SK-N-SH treated with all-trans-retinoic acid at 6 μM for 48 hours (cell line): ENCODE results near the gene AMFR.

Source experiments
- ATAC-seq: fragments of 200-7000 bp; cut with Tn5 transposase; 3 replicates; pipeline ENCODE4 v1.9.1; 2020; ENCODE audit warnings: mild to moderate bottlenecking, moderate library complexity
- BACH2 ChIP-seq: fragments of 250-450 bp; sonication (Bioruptor Pico); IDR thresholded peaks from 2 replicates; pipeline ENCODE4 v1.9.0; 2021; ENCODE audit warnings: mild to moderate bottlenecking, borderline replicate concordance
- CSDC2 ChIP-seq: fragments of 250-450 bp; sonication (Bioruptor Pico); IDR thresholded peaks from 2 replicates; pipeline ENCODE4 v1.5.0; 2020; ENCODE audit warnings: mild to moderate bottlenecking, moderate library complexity
- ESRRG ChIP-seq: fragments of 250-450 bp; sonication (Bioruptor Pico); IDR thresholded peaks from 2 replicates; pipeline ENCODE4 v1.6.1; 2021; ENCODE audit warnings: mild to moderate bottlenecking
- GLIS3 ChIP-seq: fragments of 250-450 bp; sonication (Bioruptor Pico); IDR thresholded peaks from 2 replicates; pipeline ENCODE4 v1.5.0; 2020; ENCODE audit warnings: mild to moderate bottlenecking, moderate library complexity
- ISL1 ChIP-seq: fragments of 250-450 bp; sonication (Bioruptor Pico); IDR thresholded peaks from 2 replicates; pipeline ENCODE4 v2.1.2; 2022; ENCODE audit warnings: mild to moderate bottlenecking, moderate library complexity
- PPARA ChIP-seq: fragments of 250-450 bp; sonication (Bioruptor Pico); IDR thresholded peaks from 2 replicates; pipeline ENCODE4 v1.5.0; 2020; ENCODE audit warnings: mild to moderate bottlenecking, borderline replicate concordance
- RARB ChIP-seq: fragments of 250-450 bp; sonication (Bioruptor Pico); IDR thresholded peaks from 2 replicates; pipeline ENCODE4 v1.8.0; 2021; ENCODE audit warnings: mild to moderate bottlenecking, moderate library complexity
- SNAI2 ChIP-seq: fragments of 250-450 bp; sonication (Bioruptor Pico); IDR thresholded peaks from 2 replicates; pipeline ENCODE4 v1.5.0; 2020; ENCODE audit warnings: mild to moderate bottlenecking, moderate library complexity
- TOX ChIP-seq: fragments of 250-450 bp; sonication (Bioruptor Pico); IDR thresholded peaks from 2 replicates; pipeline ENCODE4 v1.8.0; 2021; ENCODE audit warnings: mild to moderate bottlenecking, moderate library complexity, borderline replicate concordance
- ZC3H10 ChIP-seq: fragments of 250-450 bp; sonication (Bioruptor Pico); IDR thresholded peaks from 2 replicates; pipeline ENCODE4 v1.5.1; 2021; ENCODE audit warnings: mild to moderate bottlenecking, moderate library complexity
- ZFP3 ChIP-seq: fragments of 250-450 bp; sonication (Bioruptor Pico); IDR thresholded peaks from 2 replicates; pipeline ENCODE4 v1.5.0; 2020; ENCODE audit warnings: mild to moderate bottlenecking, moderate library complexity
- ZFP30 ChIP-seq: fragments of 450-650 bp; formaldehyde crosslinking; IDR thresholded peaks from 2 replicates; pipeline ENCODE4 v1.5.0; 2022; ENCODE audit warnings: mild to moderate bottlenecking, moderate library complexity
- ZNF70 ChIP-seq: fragments of 450-650 bp; formaldehyde crosslinking; IDR thresholded peaks from 2 replicates; pipeline ENCODE4 v1.5.0; 2020; ENCODE audit warnings: mild to moderate bottlenecking, moderate library complexity
- ZNF8 ChIP-seq: fragments of 450-650 bp; formaldehyde crosslinking; IDR thresholded peaks from 2 replicates; pipeline ENCODE4 v1.5.0; 2020; ENCODE audit warnings: mild to moderate bottlenecking, moderate library complexity
- TF ChIP-seq, protein P1 (sequence below): fragments of 250-450 bp; sonication (Bioruptor Pico); IDR thresholded peaks from 2 replicates; pipeline ENCODE4 v1.5.1; 2021; ENCODE audit warnings: mild to moderate bottlenecking, moderate library complexity
- TF ChIP-seq, protein P2 (sequence below): fragments of 250-450 bp; sonication (Bioruptor Pico); IDR thresholded peaks from 2 replicates; pipeline ENCODE4 v1.5.0; 2020; ENCODE audit warnings: mild to moderate bottlenecking, moderate library complexity
- TF ChIP-seq, protein P3 (sequence below): fragments of 250-450 bp; sonication (Bioruptor Pico); IDR thresholded peaks from 2 replicates; pipeline ENCODE4 v1.8.0; 2021; ENCODE audit warnings: low read depth, mild to moderate bottlenecking, moderate library complexity, borderline replicate concordance
- TF ChIP-seq, protein P4 (sequence below): fragments of 250-450 bp; sonication (Bioruptor Pico); IDR thresholded peaks from 2 replicates; pipeline ENCODE4 v1.8.0; 2020; ENCODE audit warnings: mild to moderate bottlenecking, moderate library complexity, borderline replicate concordance

Gene AMFR

DNA sequence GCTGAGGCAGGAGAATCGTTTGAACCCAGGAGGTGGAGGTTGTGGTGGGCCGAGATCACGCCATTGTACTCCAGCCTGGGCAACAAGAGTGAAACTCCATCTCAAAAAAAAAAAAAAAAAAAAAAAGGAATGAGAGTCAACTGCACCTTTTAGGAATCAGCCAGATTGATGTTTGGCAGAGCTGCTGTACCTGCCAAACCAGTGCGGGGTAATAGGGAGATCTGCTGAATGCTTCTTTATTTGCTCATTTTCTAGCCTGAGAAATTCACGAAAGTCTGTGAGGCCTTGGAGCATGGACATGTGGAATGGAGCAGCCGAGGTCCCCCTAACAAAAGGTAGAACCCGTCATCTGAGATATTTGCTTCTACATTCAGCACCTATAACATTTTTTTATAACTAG, 44.4 kb upstream of the AMFR start:
- no peak for ATAC-seq
- no peak for TF ChIP-seq CSDC2 (CRISPR knock-in tag)
- no peak for TF ChIP-seq PPARA (CRISPR knock-in tag)
- TF ChIP-seq SNAI2 (CRISPR knock-in tag): no peak
- TF ChIP-seq, protein P1, sequence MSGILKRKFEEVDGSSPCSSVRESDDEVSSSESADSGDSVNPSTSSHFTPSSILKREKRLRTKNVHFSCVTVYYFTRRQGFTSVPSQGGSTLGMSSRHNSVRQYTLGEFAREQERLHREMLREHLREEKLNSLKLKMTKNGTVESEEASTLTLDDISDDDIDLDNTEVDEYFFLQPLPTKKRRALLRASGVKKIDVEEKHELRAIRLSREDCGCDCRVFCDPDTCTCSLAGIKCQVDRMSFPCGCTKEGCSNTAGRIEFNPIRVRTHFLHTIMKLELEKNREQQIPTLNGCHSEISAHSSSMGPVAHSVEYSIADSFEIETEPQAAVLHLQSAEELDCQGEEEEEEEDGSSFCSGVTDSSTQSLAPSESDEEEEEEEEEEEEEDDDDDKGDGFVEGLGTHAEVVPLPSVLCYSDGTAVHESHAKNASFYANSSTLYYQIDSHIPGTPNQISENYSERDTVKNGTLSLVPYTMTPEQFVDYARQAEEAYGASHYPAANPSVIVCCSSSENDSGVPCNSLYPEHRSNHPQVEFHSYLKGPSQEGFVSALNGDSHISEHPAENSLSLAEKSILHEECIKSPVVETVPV (CRISPR knock-in tag): no peak
- TF ChIP-seq ESRRG (CRISPR knock-in tag): no peak
- no peak for TF ChIP-seq ZNF8
- no peak for TF ChIP-seq ZFP30
- TF ChIP-seq, protein P2, sequence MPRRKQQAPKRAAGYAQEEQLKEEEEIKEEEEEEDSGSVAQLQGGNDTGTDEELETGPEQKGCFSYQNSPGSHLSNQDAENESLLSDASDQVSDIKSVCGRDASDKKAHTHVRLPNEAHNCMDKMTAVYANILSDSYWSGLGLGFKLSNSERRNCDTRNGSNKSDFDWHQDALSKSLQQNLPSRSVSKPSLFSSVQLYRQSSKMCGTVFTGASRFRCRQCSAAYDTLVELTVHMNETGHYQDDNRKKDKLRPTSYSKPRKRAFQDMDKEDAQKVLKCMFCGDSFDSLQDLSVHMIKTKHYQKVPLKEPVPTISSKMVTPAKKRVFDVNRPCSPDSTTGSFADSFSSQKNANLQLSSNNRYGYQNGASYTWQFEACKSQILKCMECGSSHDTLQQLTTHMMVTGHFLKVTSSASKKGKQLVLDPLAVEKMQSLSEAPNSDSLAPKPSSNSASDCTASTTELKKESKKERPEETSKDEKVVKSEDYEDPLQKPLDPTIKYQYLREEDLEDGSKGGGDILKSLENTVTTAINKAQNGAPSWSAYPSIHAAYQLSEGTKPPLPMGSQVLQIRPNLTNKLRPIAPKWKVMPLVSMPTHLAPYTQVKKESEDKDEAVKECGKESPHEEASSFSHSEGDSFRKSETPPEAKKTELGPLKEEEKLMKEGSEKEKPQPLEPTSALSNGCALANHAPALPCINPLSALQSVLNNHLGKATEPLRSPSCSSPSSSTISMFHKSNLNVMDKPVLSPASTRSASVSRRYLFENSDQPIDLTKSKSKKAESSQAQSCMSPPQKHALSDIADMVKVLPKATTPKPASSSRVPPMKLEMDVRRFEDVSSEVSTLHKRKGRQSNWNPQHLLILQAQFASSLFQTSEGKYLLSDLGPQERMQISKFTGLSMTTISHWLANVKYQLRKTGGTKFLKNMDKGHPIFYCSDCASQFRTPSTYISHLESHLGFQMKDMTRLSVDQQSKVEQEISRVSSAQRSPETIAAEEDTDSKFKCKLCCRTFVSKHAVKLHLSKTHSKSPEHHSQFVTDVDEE: no peak
- TF ChIP-seq ZNF70 (CRISPR knock-in tag): no peak
- TF ChIP-seq, protein P3, sequence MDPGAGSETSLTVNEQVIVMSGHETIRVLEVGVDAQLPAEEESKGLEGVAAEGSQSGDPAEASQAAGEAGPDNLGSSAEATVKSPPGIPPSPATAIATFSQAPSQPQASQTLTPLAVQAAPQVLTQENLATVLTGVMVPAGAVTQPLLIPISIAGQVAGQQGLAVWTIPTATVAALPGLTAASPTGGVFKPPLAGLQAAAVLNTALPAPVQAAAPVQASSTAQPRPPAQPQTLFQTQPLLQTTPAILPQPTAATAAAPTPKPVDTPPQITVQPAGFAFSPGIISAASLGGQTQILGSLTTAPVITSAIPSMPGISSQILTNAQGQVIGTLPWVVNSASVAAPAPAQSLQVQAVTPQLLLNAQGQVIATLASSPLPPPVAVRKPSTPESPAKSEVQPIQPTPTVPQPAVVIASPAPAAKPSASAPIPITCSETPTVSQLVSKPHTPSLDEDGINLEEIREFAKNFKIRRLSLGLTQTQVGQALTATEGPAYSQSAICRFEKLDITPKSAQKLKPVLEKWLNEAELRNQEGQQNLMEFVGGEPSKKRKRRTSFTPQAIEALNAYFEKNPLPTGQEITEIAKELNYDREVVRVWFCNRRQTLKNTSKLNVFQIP (CRISPR knock-in tag): no peak
- TF ChIP-seq ZFP3 (CRISPR knock-in tag): no peak
- no peak for TF ChIP-seq ISL1 (CRISPR knock-in tag)
- TF ChIP-seq, all 23 proteins: peak for 0

DNA sequence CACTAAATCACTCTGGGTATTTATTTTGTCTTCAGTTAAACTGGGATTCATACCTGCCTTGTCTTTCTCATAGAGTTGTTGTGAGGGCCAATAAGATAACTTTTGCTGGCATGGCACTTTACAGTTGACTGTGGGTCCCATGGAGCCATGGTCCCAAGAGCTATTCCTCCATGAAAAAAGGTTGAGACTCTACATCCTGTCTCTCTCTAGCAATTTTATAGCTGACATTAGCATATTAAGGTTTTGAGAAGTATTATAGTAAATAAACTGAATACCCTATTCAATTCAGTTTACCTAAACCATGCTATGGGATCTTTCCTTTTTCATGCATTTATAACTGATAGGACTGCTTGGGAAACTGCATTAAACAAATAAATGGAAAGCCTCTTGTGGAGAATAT, 43.5 kb upstream of the AMFR start:
- TF ChIP-seq SNAI2 (CRISPR knock-in tag) (no peak), TOX (no peak), ZFP3 (CRISPR knock-in tag) (no peak), BACH2 (CRISPR knock-in tag) (no peak), ESRRG (CRISPR knock-in tag) (no peak), PPARA (CRISPR knock-in tag) (no peak), GLIS3 (no peak), ZFP30 (no peak), ZC3H10 (CRISPR knock-in tag) (no peak), RARB (CRISPR knock-in tag) (no peak), ISL1 (CRISPR knock-in tag) (no peak), ZNF8 (no peak)
- TF ChIP-seq, protein P1 (CRISPR knock-in tag): no peak
- TF ChIP-seq, protein P2: no peak
- TF ChIP-seq, protein P3 (CRISPR knock-in tag): no peak
- TF ChIP-seq, protein P4, sequence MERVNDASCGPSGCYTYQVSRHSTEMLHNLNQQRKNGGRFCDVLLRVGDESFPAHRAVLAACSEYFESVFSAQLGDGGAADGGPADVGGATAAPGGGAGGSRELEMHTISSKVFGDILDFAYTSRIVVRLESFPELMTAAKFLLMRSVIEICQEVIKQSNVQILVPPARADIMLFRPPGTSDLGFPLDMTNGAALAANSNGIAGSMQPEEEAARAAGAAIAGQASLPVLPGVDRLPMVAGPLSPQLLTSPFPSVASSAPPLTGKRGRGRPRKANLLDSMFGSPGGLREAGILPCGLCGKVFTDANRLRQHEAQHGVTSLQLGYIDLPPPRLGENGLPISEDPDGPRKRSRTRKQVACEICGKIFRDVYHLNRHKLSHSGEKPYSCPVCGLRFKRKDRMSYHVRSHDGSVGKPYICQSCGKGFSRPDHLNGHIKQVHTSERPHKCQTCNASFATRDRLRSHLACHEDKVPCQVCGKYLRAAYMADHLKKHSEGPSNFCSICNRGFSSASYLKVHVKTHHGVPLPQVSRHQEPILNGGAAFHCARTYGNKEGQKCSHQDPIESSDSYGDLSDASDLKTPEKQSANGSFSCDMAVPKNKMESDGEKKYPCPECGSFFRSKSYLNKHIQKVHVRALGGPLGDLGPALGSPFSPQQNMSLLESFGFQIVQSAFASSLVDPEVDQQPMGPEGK (CRISPR knock-in tag): no peak
- no peak for ATAC-seq
